MM.1S (cell line): Measurements from ENCODE around the gene HBP1.

Experiments used
- DNase-seq: peaks from one replicate; pipeline ENCODE4 v3.0.0-alpha.2; 2015
- H2AFZ ChIP-seq: fragments of 300-600 bp; sonication (generic); 2 replicates; pipeline ENCODE4 v1.6.0; 2016; ENCODE audit warnings: antibody characterized with exemption, low read length
- H3F3A ChIP-seq: fragments of 300-600 bp; sonication (generic); 2 replicates; pipeline ENCODE4 v1.6.1; 2016; ENCODE audit warnings: mild to moderate bottlenecking, antibody characterized with exemption, low read length, moderate library complexity, mixed read lengths; ENCODE audit not compliant: insufficient read depth
- H3K27ac ChIP-seq: fragments of 300-600 bp; sonication (generic); 2 replicates; pipeline ENCODE4 v1.5.1; 2016; ENCODE audit warnings: mild to moderate bottlenecking, low read length
- H3K27me3 ChIP-seq: fragments of 300-600 bp; sonication (generic); replicated peaks from 2 replicates; pipeline ENCODE4 v1.6.0; 2016; ENCODE audit warnings: low read length; ENCODE audit not compliant: insufficient read depth
- H3K36me3 ChIP-seq: fragments of 300-600 bp; sonication (generic); replicated peaks from 2 replicates; pipeline ENCODE4 v1.6.1; 2016; ENCODE audit warnings: mild to moderate bottlenecking, low read length, mixed read lengths; ENCODE audit not compliant: insufficient read depth
- H3K4me1 ChIP-seq: fragments of 300-600 bp; sonication (generic); 2 replicates; pipeline ENCODE4 v1.6.1; 2016; ENCODE audit warnings: low read length, mixed read lengths
- H3K4me2 ChIP-seq: fragments of 300-600 bp; sonication (generic); 2 replicates; pipeline ENCODE4 v1.6.0; 2016; ENCODE audit warnings: low read depth, low read length
- H3K4me3 ChIP-seq: fragments of 300-600 bp; sonication (generic); 2 replicates; pipeline ENCODE4 v1.5.1; 2016; ENCODE audit warnings: low read length, mixed read lengths
- H3K79me2 ChIP-seq: fragments of 300-600 bp; sonication (generic); 2 replicates; pipeline ENCODE4 v1.6.1; 2016; ENCODE audit warnings: mixed run types, low read length, mixed read lengths
- H3K9ac ChIP-seq: fragments of 300-600 bp; sonication (generic); 2 replicates; pipeline ENCODE4 v1.6.1; 2016; ENCODE audit warnings: low read length, mixed read lengths
- H3K9me2 ChIP-seq: fragments of 300-600 bp; sonication (generic); replicated peaks from 2 replicates; pipeline ENCODE4 v1.6.1; 2016; ENCODE audit warnings: mild to moderate bottlenecking, low read length, mixed read lengths; ENCODE audit not compliant: insufficient read depth
- H3K9me3 ChIP-seq: fragments of 300-600 bp; sonication (generic); replicated peaks from 2 replicates; pipeline ENCODE4 v1.6.1; 2016; ENCODE audit warnings: mild to moderate bottlenecking, low read length, mixed read lengths; ENCODE audit not compliant: insufficient read depth
- H4K20me1 ChIP-seq: fragments of 300-600 bp; sonication (generic); 2 replicates; pipeline ENCODE4 v1.6.1; 2016; ENCODE audit warnings: mild to moderate bottlenecking, low read length, moderate library complexity, mixed read lengths; ENCODE audit not compliant: insufficient read depth
- CTCF ChIP-seq: fragments of 300-600 bp; sonication (generic); IDR thresholded peaks from 2 replicates; pipeline ENCODE4 v1.5.1; 2016; ENCODE audit warnings: antibody characterized with exemption, low read length, mixed read lengths
- EZH2 ChIP-seq: fragments of 300-600 bp; sonication (generic); optimal IDR thresholded peaks from 2 replicates; pipeline ENCODE3; 2017; ENCODE audit warnings: low read depth, mild to moderate bottlenecking, antibody characterized with exemption, low read length, mixed read lengths
- EZH2phosphoT487 ChIP-seq: fragments of 300-600 bp; sonication (generic); IDR thresholded peaks from 2 replicates; pipeline ENCODE4 v1.6.1; 2018; ENCODE audit warnings: antibody characterized with exemption, low read length

The HBP1 gene

GRCh38 chr7:107228291-107228690, 59.5 kb downstream of the HBP1 start:
- TF ChIP-seq CTCF: no peak
- no peak for TF ChIP-seq EZH2
- no peak for TF ChIP-seq EZH2phosphoT487
- DNase-seq: no peak
- Histone ChIP-seq H2AFZ (no peak overlapping the region), H4K20me1 (no peaks in the 10 kb centered on the region), H3K9me2 (no peaks in the 10 kb centered on the region), H3K4me3 (no peak overlapping the region), H3K79me2 (no peaks in the 10 kb centered on the region), H3K4me2 (no peak overlapping the region), H3F3A (no peaks in the 10 kb centered on the region), H3K27me3 (no peaks in the 10 kb centered on the region), H3K9me3 (no peaks in the 10 kb centered on the region), H3K27ac (no peak overlapping the region), H3K36me3 (no peaks in the 10 kb centered on the region), H3K4me1 (no peaks in the 10 kb centered on the region), H3K9ac (no peak overlapping the region)

GRCh38 chr7:107230334-107230733, 61.5 kb downstream of the HBP1 start:
- H3K4me3 ChIP-seq: no peak overlapping the region
- TF ChIP-seq CTCF (no peak), EZH2 (no peak), EZH2phosphoT487 (no peak)

GRCh38 chr7:107232568-107233090, 63.8 kb downstream of the HBP1 start:
- Histone ChIP-seq H3K9me2 (no peaks in the 10 kb centered on the region), H3K79me2 (no peaks in the 10 kb centered on the region), H3K36me3 (no peaks in the 10 kb centered on the region), H3K4me3 (no peak overlapping the region), H3F3A (no peaks in the 10 kb centered on the region), H3K9ac (no peak overlapping the region), H3K27me3 (no peaks in the 10 kb centered on the region), H3K4me2 (no peak overlapping the region), H4K20me1 (no peaks in the 10 kb centered on the region), H3K9me3 (no peaks in the 10 kb centered on the region), H3K4me1 (no peaks in the 10 kb centered on the region), H2AFZ (no peak overlapping the region), H3K27ac (no peak overlapping the region)
- TF ChIP-seq CTCF (no peak), EZH2 (no peak), EZH2phosphoT487 (no peak)
- no peak for DNase-seq

More at GRCh38 chr7:107230334-107230733, 61.5 kb downstream of the HBP1 start:
- Histone ChIP-seq H2AFZ (no peak overlapping the region), H3K27me3 (no peaks in the 10 kb centered on the region), H3K9me3 (no peaks in the 10 kb centered on the region), H3K9me2 (no peaks in the 10 kb centered on the region), H3K4me2 (no peak overlapping the region), H3F3A (no peaks in the 10 kb centered on the region), H3K27ac (no peak overlapping the region), H3K4me1 (no peaks in the 10 kb centered on the region), H4K20me1 (no peaks in the 10 kb centered on the region), H3K79me2 (no peaks in the 10 kb centered on the region), H3K9ac (no peak overlapping the region), H3K36me3 (no peaks in the 10 kb centered on the region)
- no peak for DNase-seq
